Activated CD4-positive, alpha-beta T cell treated with anti-CD3 and anti-CD28 coated beads, Interleukin-10, Interleukin-2, amounts not matched to agents 100 ng/mL and 50 ng/mL, durations not matched to agents 16 hours and 8 hours (primary cell): Measurements from ENCODE around the gene RANBP3.
"Not testable (repeated sequence)": the region's sequence is repeated elsewhere in the genome, so short reads cannot be mapped to it uniquely, and the experiment has no call there.

Experiments
- DNase-seq: peaks from one replicate; pipeline ENCODE4 v3.0.0-alpha.2; 2020

Gene RANBP3

DNA sequence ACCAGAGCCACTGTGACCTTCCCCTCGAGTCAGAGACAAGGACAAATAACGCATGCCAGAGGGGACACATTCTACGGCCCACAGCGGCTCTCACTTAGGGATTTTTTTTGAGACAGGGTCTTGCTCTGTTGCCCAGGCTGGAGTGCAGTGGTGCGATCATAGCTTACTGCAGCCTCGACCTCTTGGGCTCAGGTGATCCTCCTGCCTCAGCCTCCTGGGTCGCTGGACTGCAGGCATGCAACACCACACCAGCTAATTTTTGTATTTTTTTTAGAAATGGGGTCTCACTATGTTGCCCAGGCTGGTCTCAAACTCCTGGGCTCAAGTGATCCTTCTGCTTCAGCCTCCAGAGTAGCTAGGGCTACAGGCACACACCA, 28.1 kb upstream of the RANBP3 start:
- not testable (repeated sequence) for DNase-seq

DNA sequence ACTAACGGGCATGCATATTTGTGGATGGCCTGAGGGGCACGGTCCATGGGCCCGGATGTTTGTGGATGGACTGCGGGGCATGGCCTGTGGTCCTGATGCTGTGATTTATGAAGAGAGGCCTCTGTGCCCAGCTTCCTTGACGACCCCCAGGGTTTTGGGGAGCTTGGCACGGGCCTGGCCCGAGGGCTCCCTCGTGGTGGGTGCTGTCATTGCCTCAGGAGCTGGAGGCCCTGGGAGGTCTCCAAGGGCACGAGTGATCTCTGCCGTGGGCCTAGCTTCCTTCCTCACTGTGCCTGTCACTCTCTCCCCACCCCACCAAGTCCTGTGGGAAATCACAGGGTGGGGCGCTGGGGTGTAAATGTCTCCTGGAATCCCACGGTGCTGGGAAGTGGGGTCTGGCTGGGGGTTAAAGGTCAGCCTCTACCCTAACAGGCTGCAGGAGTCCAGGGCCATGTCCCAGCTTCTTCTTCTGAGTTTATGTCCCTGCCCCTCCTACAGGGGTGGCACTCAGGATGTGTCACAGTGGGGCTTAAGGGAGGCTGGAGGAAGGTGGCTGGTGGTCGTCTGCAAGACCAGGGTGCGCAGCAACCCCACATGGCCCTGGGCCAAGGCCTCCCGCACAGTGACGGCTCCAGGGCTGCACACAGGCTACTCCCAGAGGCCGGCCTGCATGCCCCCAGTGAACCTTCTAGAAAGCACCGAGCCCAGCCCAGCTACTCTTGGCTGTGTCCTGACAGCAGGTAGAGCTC, 27.6 kb upstream of the RANBP3 start:
- DNase-seq = no peak

GRCh38 chr19:6003976-6004375, 26.0 kb upstream of the RANBP3 start:
- DNase-seq = no peak

DNA sequence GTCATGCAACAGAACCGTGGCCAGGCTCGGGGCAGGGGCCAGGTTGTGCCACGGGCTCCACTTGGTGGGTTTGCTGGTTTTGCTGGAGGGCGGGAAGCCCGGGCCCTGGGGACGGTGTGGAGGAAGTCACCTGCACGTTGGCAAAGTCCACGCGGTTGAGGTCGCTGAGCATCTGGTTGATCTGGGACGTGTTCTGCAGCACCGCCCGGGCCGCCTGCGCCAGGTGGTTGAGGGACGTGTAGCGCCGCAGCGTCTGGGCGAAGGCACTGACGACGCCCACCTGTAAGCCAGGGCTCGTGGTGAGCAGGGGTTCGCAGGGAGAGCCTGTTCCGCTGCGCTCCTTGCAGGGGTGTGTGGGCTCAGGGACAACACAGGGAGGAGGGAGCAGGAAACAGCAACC, 24.7 kb upstream of the RANBP3 start:
- DNase-seq = no peak

DNA sequence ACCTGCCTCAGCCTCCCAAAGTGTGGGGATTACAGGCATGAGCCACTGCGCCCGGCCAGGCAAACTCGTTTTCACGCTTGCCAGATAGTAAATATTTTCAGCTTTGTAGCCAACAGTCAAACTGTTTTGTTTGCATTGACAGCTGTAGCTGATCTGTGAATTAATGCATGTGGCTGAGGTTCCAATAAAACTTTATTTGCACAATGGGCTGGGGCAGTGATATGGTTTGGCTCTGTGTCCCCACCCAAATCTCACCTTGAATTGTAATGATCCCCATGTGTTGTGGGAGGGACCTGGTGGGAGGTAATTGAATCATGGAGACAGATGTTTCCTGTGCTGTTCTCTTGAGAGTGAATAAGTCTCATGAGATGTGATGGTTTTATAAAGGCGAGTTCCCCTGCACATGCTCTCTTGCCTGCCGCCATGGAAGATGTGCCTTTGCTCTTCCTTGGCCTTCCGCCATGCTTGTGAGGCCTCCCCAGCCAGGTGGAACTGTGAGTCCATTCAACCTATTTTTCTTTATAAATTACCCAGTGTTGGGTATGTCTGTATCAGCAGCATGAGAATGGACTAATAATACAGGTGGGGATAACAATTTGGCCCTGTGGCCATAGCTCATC, 22.4 kb upstream of the RANBP3 start:
- DNase-seq = no peak

DNA sequence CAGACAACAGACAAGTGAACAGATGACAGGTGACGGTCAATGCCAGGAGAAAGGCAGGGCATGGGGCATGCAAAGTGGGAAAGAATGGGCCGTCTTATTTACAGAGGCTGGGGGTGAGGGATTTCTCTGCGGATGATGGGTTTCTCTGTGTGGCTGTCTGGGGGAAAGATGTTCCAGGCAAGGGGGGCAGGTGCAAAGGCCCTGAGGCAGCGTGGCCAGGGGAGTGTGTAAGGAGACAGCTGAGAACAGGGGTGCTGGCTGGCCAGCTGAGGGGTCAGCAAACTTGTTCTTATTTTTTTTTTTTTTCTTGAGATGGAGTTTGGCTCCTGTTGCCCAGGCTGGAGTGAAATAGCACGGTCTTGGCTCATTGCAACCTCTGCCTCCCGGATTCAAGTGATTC, 21.8 kb upstream of the RANBP3 start:
- DNase-seq = no peak

GRCh38 chr19:5997371-5997770, 19.4 kb upstream of the RANBP3 start:
- no peak for DNase-seq

GRCh38 chr19:5996623-5997320, 18.8 kb upstream of the RANBP3 start:
- DNase-seq = no peak

- no peak for DNase-seq
Measured at GRCh38 chr19:5996102-5996501, 18.2 kb upstream of the RANBP3 start.

DNA sequence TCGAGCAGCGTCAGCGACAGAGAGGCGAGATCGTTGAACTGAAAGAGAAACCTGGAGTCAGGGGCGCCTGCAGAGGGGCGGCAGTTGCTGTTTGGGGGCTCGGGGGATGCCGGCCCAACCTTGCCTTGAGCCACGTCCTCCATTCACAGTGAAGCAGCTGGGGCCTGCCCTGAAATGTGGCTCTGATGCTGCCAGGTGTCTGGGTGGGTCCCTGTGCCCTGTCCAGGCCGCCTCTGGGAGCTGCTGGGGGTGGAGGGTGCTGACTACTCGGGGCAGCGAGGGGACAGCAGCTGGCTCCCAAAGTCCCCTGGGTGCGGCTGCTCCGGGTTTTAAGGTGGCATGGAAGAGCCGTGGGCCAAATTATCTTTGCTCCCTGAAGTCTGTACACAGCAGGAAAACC, 17.7 kb upstream of the RANBP3 start:
- no peak for DNase-seq

GRCh38 chr19:5994405-5995165, 16.6 kb upstream of the RANBP3 start:
- no peak for DNase-seq

DNA sequence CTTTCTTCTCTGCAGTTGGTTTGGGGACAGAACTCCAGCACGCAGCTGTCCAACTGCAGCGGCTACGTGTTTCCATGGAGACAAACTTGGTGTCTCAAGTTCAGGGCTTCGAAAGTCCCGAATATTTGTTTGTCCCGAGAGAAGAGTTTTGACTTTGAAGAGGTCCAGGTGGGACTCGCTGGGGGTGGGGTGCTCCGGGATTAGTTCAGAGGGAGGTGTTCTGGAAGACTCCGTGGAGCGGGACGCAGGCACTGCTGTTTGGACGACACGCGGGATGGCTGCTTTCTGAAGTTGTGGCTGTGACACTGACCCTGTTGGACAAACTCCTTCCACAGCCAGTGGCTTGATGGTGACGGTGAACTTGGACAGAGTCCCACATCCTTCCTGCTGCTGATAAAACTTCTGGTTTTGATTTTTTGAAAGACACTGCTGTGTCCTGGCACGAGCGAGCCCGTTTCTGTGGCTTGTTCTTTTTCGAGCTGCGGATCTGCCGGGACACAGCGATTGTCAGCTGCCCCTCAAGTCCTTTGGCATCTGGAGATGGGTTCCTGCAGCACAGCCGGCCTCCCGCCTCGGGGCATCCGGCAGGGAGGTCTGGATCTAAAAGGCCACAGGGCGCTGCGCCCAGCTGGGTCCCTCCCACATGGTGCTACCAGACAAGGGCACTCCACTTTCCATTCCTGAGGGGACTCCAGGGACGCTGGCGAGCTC, 15.9 kb upstream of the RANBP3 start:
- no peak for DNase-seq

GRCh38 chr19:5993201-5993600, 15.3 kb upstream of the RANBP3 start:
- no peak for DNase-seq

DNA sequence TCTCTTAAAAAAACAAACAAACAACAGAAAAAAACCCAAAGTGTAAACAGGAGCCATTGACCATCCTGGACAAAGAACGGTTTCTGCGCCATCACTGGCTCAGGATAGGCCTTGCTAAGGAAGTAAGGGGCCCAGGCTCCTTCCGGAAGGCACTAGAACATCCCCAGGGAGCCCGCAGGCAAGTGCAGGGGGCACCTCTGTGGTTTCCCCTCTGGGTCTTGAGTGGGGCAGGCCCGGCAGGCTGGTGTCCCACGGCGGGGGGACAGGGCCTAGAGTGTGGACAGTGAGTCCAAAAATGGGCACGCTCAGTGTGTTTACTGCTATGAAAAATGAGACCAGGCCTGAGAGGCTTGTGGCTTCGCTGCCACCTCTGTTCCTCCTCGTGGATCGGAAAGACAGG, 14.8 kb upstream of the RANBP3 start:
- DNase-seq = no peak

DNA sequence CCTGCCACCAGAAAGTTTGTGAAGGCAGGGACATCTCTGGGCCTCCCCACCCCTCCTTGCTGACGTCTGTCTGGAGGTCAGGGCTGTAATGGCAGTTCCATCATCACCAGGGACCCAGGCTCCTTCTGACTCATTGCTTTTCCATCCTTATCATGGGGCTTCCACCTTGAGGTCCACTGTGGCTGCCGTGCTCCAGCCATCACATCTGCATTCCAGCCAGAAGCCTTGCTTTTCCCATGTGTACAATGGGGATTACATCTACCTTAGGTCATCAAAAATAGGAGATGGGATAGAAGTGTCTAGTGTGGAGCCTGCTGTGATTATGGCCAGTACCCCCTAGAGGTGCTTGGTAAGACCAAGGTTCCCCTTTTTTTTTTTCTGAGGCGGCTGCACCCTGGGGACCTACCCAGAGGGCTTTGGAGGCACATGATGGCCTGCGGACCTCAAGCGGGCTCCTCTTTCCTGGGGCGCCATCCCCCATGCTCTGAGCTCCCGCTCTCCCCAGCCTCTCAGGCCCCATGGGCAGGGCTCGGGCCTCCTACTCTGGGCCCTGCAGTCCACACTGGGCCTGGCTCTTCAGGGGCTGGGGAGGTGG, 13.4 kb upstream of the RANBP3 start:
- DNase-seq = no peak

- DNase-seq = no peak
Measured at GRCh38 chr19:5990289-5990797, 12.4 kb upstream of the RANBP3 start.

DNA sequence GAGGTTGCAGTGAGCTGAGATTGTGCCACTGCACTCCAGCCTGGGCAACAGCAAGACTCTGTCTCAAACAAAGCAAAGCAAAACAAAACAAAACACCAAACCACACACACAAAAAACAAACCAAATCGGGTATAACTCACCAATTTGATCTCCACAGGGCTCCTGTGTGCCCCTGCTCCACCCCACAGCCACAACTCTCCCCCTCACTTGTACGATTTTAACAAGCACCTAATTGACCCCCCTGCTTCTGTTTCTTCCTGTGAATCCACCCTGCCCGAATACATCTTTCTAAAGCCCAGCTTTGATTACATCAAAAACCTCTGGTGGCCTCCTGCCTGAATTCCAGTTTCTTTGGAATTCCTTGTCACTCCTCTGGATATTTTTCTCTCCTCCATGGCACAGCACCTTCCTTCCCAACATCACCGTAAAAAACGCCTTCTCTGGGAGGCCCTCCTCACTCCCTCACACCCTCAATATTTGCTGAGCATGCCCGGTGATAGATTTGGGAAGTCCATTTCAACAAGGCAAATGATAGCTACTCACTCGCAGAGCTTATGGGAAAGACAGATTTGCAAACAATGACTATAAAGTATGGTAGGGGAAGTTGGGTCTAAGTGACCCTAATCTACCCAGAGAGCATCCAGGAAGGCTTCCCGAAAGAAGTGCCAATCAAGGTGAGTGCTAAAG, 11.6 kb upstream of the RANBP3 start:
- no peak for DNase-seq

- peak; percentile 20 for DNase-seq
Measured at GRCh38 chr19:5988517-5989387, 10.8 kb upstream of the RANBP3 start.

GRCh38 chr19:5987077-5987818, 9.3 kb upstream of the RANBP3 start:
- peak; percentile 80 for DNase-seq

DNA sequence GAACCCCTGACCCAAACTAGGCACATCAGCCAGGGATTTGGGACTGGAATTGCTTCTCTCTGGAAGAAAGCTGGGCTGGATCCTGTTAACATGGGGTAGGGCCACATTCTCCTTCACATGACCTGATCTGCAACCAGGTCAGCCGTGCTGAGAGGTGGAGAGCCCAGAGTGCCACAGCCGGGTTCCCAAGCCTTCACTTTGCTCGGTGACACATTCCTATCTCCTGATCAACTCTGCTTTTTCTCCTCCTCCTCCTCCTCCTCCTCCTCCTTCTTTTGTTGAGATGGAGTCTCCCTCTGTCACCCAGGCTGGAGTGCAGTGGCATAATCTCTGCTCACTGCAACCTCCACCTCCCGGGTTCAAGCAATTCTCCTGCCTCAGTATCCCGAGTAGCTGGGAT, 7.9 kb upstream of the RANBP3 start:
- DNase-seq = not testable (repeated sequence)
